AG09319 (cell line): ENCODE results near the gene MMP11.

Experiments
- DNase-seq: peaks from one replicate; pipeline ENCODE4 v3.0.0-alpha.2; 2010; ENCODE audit warnings: low read depth; ENCODE audit errors: extremely low read depth
- CTCF ChIP-seq: IDR thresholded peaks from 2 replicates; pipeline ENCODE4 v1.5.1; 2011; ENCODE audit warnings: low read depth, mild to moderate bottlenecking, inconsistent platforms, low read length, moderate library complexity

Gene MMP11

GRCh38 chr22:23823331-23823791 lies 50.7 kb downstream of the MMP11 start:
- no peak for DNase-seq
- no peak for TF ChIP-seq CTCF

GRCh38 chr22:23824476-23825245 lies 52.0 kb downstream of the MMP11 start:
- no peak for TF ChIP-seq CTCF
- no peak for DNase-seq

GRCh38 chr22:23825246-23825905 lies 52.7 kb downstream of the MMP11 start:
- TF ChIP-seq CTCF: no peak
- DNase-seq: no peak

GRCh38 chr22:23826510-23827350 lies 54.1 kb downstream of the MMP11 start:
- TF ChIP-seq CTCF: no peak
- no peak for DNase-seq

- DNase-seq: no peak
- no peak for TF ChIP-seq CTCF
Measured at GRCh38 chr22:23827351-23827995, 54.8 kb downstream of the MMP11 start.

- DNase-seq: no peak
- TF ChIP-seq CTCF: no peak
Measured at GRCh38 chr22:23828800-23829680, 56.4 kb downstream of the MMP11 start.
